ENCODE measurements around the gene HMG20B. TPM values are rescaled to one million over a fixed set of nuclear protein-coding genes. Genes with fewer than 3 reads are reported as not detected.

The HMG20B gene
- total RNA-seq, 1 donor from 2014 or later: 51.0 TPM

- peaks cover 30% of the 10 kb centered on the region for H3K4me1 Mint-ChIP-seq
- peak within 1 kb of the TSS; percentile 99 for H3K27ac Mint-ChIP-seq
- peak; percentile 98 for ATAC-seq (ENCODE audit: low read depth)
- POLR2A ChIA-PET: interaction anchor here (0.7 to 1.5 kb wide), 3 partner anchors 18 to 126 kb away, joined by 3 to 6 read pairs (median 3); partner anchors contain the start of gene DOHH
- intact Hi-C loops (cut with micrococcal nuclease): loop anchor here (1.0 to 2.0 kb wide), 6 partner anchors 54 to 344 kb away; partner anchors contain the start of genes DAPK3, FZR1, HMG20B and MFSD12
- CTCF ChIA-PET: interaction anchor here (1.0 to 1.2 kb wide), 2 partner anchors 8 to 82 kb away, joined by 3 read pairs; no protein-coding TSS in a partner anchor
- peaks cover 19% of the 10 kb centered on the region for H3K36me3 Mint-ChIP-seq (ENCODE audit: low read depth)
- peak within 1 kb of the TSS; percentile 97 for H3K4me3 Mint-ChIP-seq
- peak; percentile 95 for DNase-seq
- no peak for TF ChIP-seq CTCF (IDR thresholded peaks at IDR 0.05)
- H3K9me3 Mint-ChIP-seq: no peaks in the 10 kb centered on the region
- no peaks in the 10 kb centered on the region for H3K27me3 Mint-ChIP-seq
These were observed 54.0 kb downstream of the HMG20B start, which contains the start of gene CACTIN for GRCh38 chr19:3626473-3627350. Gene CACTIN (minus strand): TSS chr19:3626790. CDS start chr19:3626762, 28 bp downstream.

GRCh38 chr19:3627351-3627723 is 54.6 kb downstream of the HMG20B start:
- Mint-ChIP-seq H3K27ac (peak overlapping the region; percentile 99), H3K4me1 (peaks cover 30% of the 10 kb centered on the region), H3K36me3 (ENCODE audit: low read depth) (peaks cover 14% of the 10 kb centered on the region), H3K9me3 (no peaks in the 10 kb centered on the region), H3K27me3 (no peaks in the 10 kb centered on the region), H3K4me3 (peak overlapping the region; percentile 97)
- TF ChIP-seq CTCF (IDR thresholded peaks at IDR 0.05): no peak
- DNase-seq: no peak
- POLR2A ChIA-PET: interaction anchor here (0.7 to 1.5 kb wide), 3 partner anchors 18 to 127 kb away, joined by 3 to 6 read pairs (median 3); partner anchors contain the start of gene DOHH
- no peak for ATAC-seq (ENCODE audit: low read depth)
- CTCF ChIA-PET: interaction anchor here (1.0 to 1.2 kb wide), 2 partner anchors 9 to 82 kb away, joined by 3 read pairs; no protein-coding TSS in a partner anchor
- intact Hi-C loops (cut with micrococcal nuclease): loop anchor here (1.0 to 2.0 kb wide), 6 partner anchors 55 to 343 kb away; partner anchors contain the start of genes DAPK3, FZR1, HMG20B and MFSD12

Other genes with a start within 250 kb of the HMG20B start
- 17.3 and 18.8 TPM in 2 replicates for gene NFIC, start 206.4 kb upstream of the HMG20B start, total RNA-seq
- gene SMIM24, start 92.4 kb upstream of the HMG20B start, total RNA-seq: 0.34 TPM in 1 of 2 replicates, not detected in the other
- not detected in 2 replicates for gene SMIM44, start 89.5 kb upstream of the HMG20B start, total RNA-seq
- 12.8 and 13.6 TPM in 2 replicates for gene DOHH, start 72.3 kb upstream of the HMG20B start, total RNA-seq
- 53.5 and 66.0 TPM in 2 replicates for gene FZR1, start 66.6 kb upstream of the HMG20B start, total RNA-seq
- gene TEKTIP1, start 33.8 kb upstream of the HMG20B start, total RNA-seq: 7.1 and 8.1 TPM in 2 replicates
- gene MFSD12, start 15.4 kb upstream of the HMG20B start, total RNA-seq: 59.2 and 76.9 TPM in 2 replicates
- 0.24 and 0.29 TPM in 2 replicates for gene GIPC3, start 12.5 kb downstream of the HMG20B start, total RNA-seq
- gene TBXA2R, start 33.9 kb downstream of the HMG20B start, total RNA-seq: 0.39 and 0.47 TPM in 2 replicates
- 45.3 and 48.1 TPM in 2 replicates for gene CACTIN, start 53.8 kb downstream of the HMG20B start, total RNA-seq
- gene PIP5K1C, start 127.5 kb downstream of the HMG20B start, total RNA-seq: 28.3 and 31.1 TPM in 2 replicates
- gene TJP3, start 135.4 kb downstream of the HMG20B start, total RNA-seq: 0.86 and 1.7 TPM in 2 replicates
- 42.6 and 51.2 TPM in 2 replicates for gene APBA3, start 188.7 kb downstream of the HMG20B start, total RNA-seq
- 81.2 and 90.0 TPM in 2 replicates for gene MRPL54, start 189.7 kb downstream of the HMG20B start, total RNA-seq
- gene RAX2, start 199.3 kb downstream of the HMG20B start, total RNA-seq: not detected in 2 replicates
- gene MATK, start 213.4 kb downstream of the HMG20B start, total RNA-seq: 4.0 and 4.8 TPM in 2 replicates

Measured in activated B cell treated with CpG ODN at 0.5 μM for 24 hours (primary cell).